Measurements from ENCODE around the gene SDK2. TPM values are rescaled to one million over a fixed set of nuclear protein-coding genes. Genes with fewer than 3 reads are reported as not detected.

SDK2 gene
- polyA plus RNA-seq, 3 donors, result 0.01 TPM; not detected in 2

- no peak for DNase-seq
- no peak overlapping the region for H3K9ac ChIP-seq (ENCODE audit: insufficient read depth, low read length, poor library complexity, severe bottlenecking)
- intact Hi-C loops (cut with micrococcal nuclease), result no loop called here
- no peaks in the 10 kb centered on the region for H3K27me3 ChIP-seq (ENCODE audit: control insufficient read depth in 2 of 2, insufficient read depth in 2 of 2, low read length in 2 of 2)
- Mint-ChIP-seq H3K27me3 (ENCODE audit: low read depth in 3 of 3) (peaks cover 0 to 4% (median 0%) of the 10 kb centered on the region in 3 donors), H3K36me3 (no peaks in the 10 kb centered on the region), H3K9me3 (peaks cover 0 to 1% (median 0%) of the 10 kb centered on the region in 7 donors), H3K4me3 (no peak overlapping the region), H3K4me1 (no peaks in the 10 kb centered on the region), H3K27ac (peak overlapping the region in 1 of 7 donors; percentile 40)
- H4K20me1 ChIP-seq (ENCODE audit: insufficient read depth, low read length), result no peaks in the 10 kb centered on the region
- H3K36me3 ChIP-seq (replicated peaks in 1 of 2; ENCODE audit: control insufficient read depth in 1 of 2, insufficient read depth in 2 of 2, low read length in 2 of 2), result no peaks in the 10 kb centered on the region
- no peak for TF ChIP-seq CTCF (IDR thresholded peaks at IDR 0.05)
- no peaks in the 10 kb centered on the region for H3K79me2 ChIP-seq (ENCODE audit: insufficient read depth, low read length)
- no peak overlapping the region for H2AFZ ChIP-seq (ENCODE audit: insufficient read depth, low read depth, low read length, poor library complexity, severe bottlenecking)
- H3K9me3 ChIP-seq (replicated peaks in 1 of 2; ENCODE audit: control insufficient read depth in 1 of 2, insufficient read depth in 1 of 2, low read length in 2 of 2), result no peaks in the 10 kb centered on the region
- H3K27ac ChIP-seq (ENCODE audit: low read depth in 1 of 2, low read length in 2 of 2), result no peak overlapping the region
- H3K4me1 ChIP-seq (ENCODE audit: control insufficient read depth in 1 of 2, insufficient read depth in 2 of 2, low read length in 2 of 2), result no peaks in the 10 kb centered on the region
- WGBS (ENCODE audit: insufficient coverage), result 42% methylated on average over 8 of the region's 13 CpGs
- no peak overlapping the region for H3K4me2 ChIP-seq (replicated peaks; ENCODE audit: extremely low read depth, low read length, poor library complexity, severe bottlenecking)
- H3K4me3 ChIP-seq (replicated peaks in 1 of 3; ENCODE audit: low read depth in 2 of 3, low read length in 3 of 3), result no peak overlapping the region
Observed at GRCh38 chr17:73628642-73629552, 15.3 kb downstream of the SDK2 start.

GRCh38 chr17:73625991-73626673, 18.1 kb downstream of the SDK2 start:
- Histone ChIP-seq H3K9me3 (replicated peaks in 1 of 2; ENCODE audit: control insufficient read depth in 1 of 2, insufficient read depth in 1 of 2, low read length in 2 of 2) (no peaks in the 10 kb centered on the region), H3K9ac (ENCODE audit: insufficient read depth, low read length, poor library complexity, severe bottlenecking) (no peak overlapping the region), H3K4me3 (replicated peaks in 1 of 3; ENCODE audit: low read depth in 2 of 3, low read length in 3 of 3) (no peak overlapping the region), H4K20me1 (ENCODE audit: insufficient read depth, low read length) (no peaks in the 10 kb centered on the region), H3K4me2 (replicated peaks; ENCODE audit: extremely low read depth, low read length, poor library complexity, severe bottlenecking) (no peak overlapping the region), H3K79me2 (ENCODE audit: insufficient read depth, low read length) (no peaks in the 10 kb centered on the region), H2AFZ (ENCODE audit: insufficient read depth, low read depth, low read length, poor library complexity, severe bottlenecking) (no peak overlapping the region), H3K36me3 (replicated peaks in 1 of 2; ENCODE audit: control insufficient read depth in 1 of 2, insufficient read depth in 2 of 2, low read length in 2 of 2) (no peaks in the 10 kb centered on the region), H3K27me3 (ENCODE audit: control insufficient read depth in 2 of 2, insufficient read depth in 2 of 2, low read length in 2 of 2) (no peaks in the 10 kb centered on the region), H3K4me1 (ENCODE audit: control insufficient read depth in 1 of 2, insufficient read depth in 2 of 2, low read length in 2 of 2) (no peaks in the 10 kb centered on the region), H3K27ac (ENCODE audit: low read depth in 1 of 2, low read length in 2 of 2) (no peak overlapping the region)
- intact Hi-C loops (cut with micrococcal nuclease), result no loop called here
- H3K4me3 Mint-ChIP-seq, result no peak overlapping the region
- WGBS (ENCODE audit: insufficient coverage), result 94% methylated on average over 4 of the region's 12 CpGs
- DNase-seq, result no peak
- no peaks in the 10 kb centered on the region for H3K4me1 Mint-ChIP-seq
- H3K27me3 Mint-ChIP-seq (ENCODE audit: low read depth in 3 of 3), result no peaks in the 10 kb centered on the region
- peaks cover 0 to 2% (median 0%) of the 10 kb centered on the region in 7 donors for H3K9me3 Mint-ChIP-seq
- H3K36me3 Mint-ChIP-seq, result no peaks in the 10 kb centered on the region
- no peak for TF ChIP-seq CTCF (IDR thresholded peaks at IDR 0.05)
- no peak overlapping the region for H3K27ac Mint-ChIP-seq
